Measurements from ENCODE around the gene LENG1.

The LENG1 gene

GRCh38 chr19:54162241-54162805 lies 2.8 kb upstream of the LENG1 start:
- DNase-seq: peak; percentile 56

GRCh38 chr19:54160854-54161253 lies 1.3 kb upstream of the LENG1 start:
- DNase-seq: no peak

GRCh38 chr19:54160182-54160811 lies 776 bp upstream of the LENG1 start:
- DNase-seq: no peak

GRCh38 chr19:54158812-54159351 lies 639 bp downstream of the LENG1 start:
- DNase-seq: no peak

- DNase-seq: no peak
Measured at GRCh38 chr19:54156953-54157352, 2.6 kb downstream of the LENG1 start.

GRCh38 chr19:54156490-54156889 lies 3.0 kb downstream of the LENG1 start:
- no peak for DNase-seq

- DNase-seq: no peak
Measured at GRCh38 chr19:54155694-54156093, 3.8 kb downstream of the LENG1 start.

GRCh38 chr19:54154603-54155345 lies 4.7 kb downstream of the LENG1 start:
- DNase-seq: no peak

GRCh38 chr19:54153731-54154326 lies 5.7 kb downstream of the LENG1 start:
- no peak for DNase-seq

GRCh38 chr19:54152878-54153524 lies 6.5 kb downstream of the LENG1 start:
- no peak for DNase-seq

- DNase-seq: no peak
Measured at GRCh38 chr19:54152267-54152666, 7.3 kb downstream of the LENG1 start.

- no peak for DNase-seq
Measured at GRCh38 chr19:54151362-54152035, 8.0 kb downstream of the LENG1 start.

GRCh38 chr19:54149021-54149812 lies 10.3 kb downstream of the LENG1 start:
- DNase-seq: no peak

- DNase-seq: no peak
Measured at GRCh38 chr19:54148158-54148557, 11.4 kb downstream of the LENG1 start.

GRCh38 chr19:54147676-54148075 lies 11.8 kb downstream of the LENG1 start:
- no peak for DNase-seq

GRCh38 chr19:54145541-54146158 lies 13.9 kb downstream of the LENG1 start:
- no peak for DNase-seq

GRCh38 chr19:54142166-54142780 lies 17.2 kb downstream of the LENG1 start:
- no peak for DNase-seq

GRCh38 chr19:54141356-54141755 lies 18.2 kb downstream of the LENG1 start:
- DNase-seq: peak; percentile 43

- DNase-seq: no peak
Measured at GRCh38 chr19:54138489-54139256, 20.8 kb downstream of the LENG1 start.

All from fibroblast of skin of right quadriceps (primary cell).